Stimulated activated CD4-positive, alpha-beta T cell treated with anti-CD3 and anti-CD28 coated beads, Interleukin-4, amount 100 ng/mL, for 4 hours (primary cell): ENCODE data around the gene GRIA1.

Source experiments
- DNase-seq, 2 experiments: peaks; one replicate each; pipeline ENCODE4 v3.0.0-alpha.2; 2020

The GRIA1 gene

DNA sequence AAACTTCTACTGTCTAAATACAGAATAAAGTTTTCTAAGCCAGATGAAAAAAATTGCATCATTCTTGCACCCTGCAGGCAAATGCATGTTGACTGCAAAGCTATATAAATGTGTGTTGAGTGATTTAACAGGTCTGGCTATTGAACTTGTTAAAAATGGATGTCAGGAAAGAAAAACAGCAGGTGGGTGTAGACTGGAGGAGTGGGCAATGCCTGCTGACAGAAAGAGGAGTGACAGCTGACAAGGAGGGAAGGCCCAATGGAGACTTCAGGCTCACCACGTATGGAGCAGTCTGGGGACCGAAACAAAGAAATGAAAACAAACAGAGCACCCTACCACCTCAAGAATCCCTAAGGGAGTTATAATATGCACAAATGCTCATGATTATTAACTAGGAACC is 127.8 kb downstream of the GRIA1 start:
- DNase-seq = no peak

- DNase-seq = no peak
Measured at GRCh38 chr5:153618867-153619266, 128.4 kb downstream of the GRIA1 start.

- no peak for DNase-seq
Measured at GRCh38 chr5:153619771-153620170, 129.3 kb downstream of the GRIA1 start.

DNA sequence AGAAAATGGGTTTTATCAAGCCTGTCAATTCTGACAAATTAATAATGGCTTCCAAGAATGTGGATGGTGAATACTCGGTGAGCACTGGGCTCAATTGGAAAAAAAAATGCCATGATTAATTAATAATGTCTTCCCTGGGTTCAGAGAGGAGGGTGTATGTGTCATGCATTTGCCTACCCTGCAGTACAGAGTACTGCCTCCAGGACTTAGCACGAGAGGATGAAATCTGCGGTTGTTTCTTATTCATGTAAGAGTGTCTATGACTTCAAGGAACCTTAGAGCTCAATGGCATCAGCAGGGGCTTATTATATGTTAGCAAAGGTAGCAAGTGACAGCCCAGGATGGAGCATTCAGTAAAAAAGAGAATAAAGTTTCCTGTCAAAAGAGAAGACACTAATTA is 132.7 kb downstream of the GRIA1 start:
- no peak for DNase-seq

GRCh38 chr5:153623751-153624450 is 133.4 kb downstream of the GRIA1 start:
- no peak for DNase-seq

DNA sequence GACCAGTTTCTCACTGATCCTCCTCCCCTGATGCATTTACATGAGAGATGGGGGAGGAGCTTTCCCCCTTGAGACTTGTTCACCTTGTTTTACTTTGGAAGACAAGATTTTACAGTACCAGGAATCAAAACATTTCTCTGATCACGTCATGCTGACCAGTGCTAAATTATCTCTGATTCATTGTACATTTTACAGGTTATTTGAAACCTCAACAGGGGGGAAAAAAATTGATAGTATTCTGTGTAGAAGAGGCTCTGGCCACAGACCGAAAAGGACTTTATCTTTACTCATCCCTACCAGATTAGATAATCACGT is 133.9 kb downstream of the GRIA1 start:
- DNase-seq = no peak

- DNase-seq = no peak
Measured at GRCh38 chr5:153625826-153626354, 135.4 kb downstream of the GRIA1 start.

DNA sequence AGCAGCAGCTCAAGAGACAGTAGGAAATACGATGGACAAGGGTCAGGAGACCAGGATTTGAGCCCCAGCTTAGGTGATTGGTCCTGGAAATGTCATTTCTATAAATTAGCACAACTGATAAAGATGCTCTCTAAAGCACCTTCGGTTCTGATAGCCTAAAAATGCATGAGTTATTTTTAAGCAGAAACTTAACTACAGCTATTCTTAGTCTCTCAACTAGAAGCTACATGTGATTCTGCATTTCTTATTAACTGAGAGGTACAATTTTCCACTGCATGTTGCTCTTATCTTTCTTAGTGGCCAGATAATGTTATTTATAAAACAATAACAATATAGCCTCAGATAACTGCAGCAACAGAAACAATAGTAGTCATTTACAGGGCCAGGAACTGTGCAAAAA is 136.4 kb downstream of the GRIA1 start:
- no peak for DNase-seq

DNA sequence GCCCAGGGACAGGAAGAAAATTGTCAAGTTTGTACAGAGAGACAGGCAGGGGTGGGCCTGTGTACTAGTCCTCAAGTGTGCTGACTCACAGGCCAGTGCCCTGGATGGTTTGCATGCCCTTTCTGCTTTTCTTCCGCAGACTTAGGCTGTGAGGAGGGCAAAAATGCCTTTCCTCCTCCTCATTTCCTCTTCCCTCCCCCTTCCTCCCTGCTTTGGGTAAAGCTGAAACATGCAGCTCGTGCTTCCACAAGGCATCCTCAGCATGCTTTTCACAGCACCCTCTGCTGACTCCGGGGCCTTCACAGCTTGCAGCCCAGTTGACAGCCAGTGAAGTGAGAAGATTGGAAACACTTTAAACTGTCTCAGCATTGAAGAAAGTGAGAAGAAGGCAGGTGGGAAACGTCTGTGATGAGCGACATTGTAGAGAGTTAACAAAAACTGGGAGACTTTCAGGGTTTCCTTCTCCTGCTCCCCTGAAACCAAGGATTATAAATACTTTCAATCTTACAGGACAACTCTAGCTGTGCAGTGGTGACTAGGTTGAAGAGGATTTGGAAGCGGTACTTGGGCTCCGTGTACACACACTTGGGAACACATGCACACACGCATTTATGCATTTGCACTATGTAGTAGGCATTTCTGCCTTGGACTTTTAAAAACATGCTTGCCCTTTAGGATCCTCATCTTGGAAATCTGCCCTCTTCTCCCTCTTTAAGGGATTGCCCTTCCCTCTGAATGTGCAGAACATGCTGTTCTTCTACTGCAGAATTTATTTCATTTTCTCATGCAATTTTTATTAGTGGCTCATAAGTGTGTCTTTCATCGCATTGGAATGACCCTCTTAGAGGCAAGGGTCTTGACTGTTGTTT is 138.8 kb downstream of the GRIA1 start:
- no peak for DNase-seq

GRCh38 chr5:153630546-153630945 is 140.1 kb downstream of the GRIA1 start:
- no peak for DNase-seq

GRCh38 chr5:153632748-153633290 is 142.3 kb downstream of the GRIA1 start:
- no peak for DNase-seq

DNA sequence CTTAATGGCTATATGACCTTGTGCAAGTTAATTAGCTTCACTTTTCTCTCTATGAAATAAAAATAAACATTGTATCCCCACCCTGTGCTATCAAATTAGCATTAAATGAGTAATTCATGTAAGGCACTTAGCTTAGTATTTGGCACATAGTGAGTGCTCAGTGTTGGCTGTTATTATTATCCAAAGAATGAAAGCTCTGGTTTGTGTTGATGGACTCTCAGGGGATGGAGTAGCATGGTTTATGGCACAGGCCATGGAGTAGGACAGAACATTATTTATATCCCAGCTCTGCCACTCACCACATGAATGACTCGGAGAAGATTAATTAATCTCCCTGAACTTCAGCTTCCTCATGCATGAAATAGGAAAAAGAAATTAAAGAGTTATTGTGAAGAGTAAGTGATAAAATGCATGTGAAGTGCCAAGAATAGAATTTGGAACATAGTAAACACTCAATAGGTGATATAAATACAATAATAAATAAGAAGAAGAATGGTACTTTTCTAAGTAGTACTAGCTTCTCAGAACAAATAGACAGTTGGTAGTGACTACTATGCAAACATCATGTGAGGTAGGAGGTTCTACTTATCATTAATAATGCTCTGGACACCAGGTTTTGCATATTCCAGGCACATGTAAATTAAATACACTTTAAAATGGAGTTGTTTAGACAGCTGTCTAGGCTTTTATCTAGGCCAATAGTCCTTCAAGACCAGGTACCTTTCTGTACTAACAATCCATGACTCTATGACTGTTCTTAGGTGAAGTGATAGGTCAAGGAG is 146.4 kb downstream of the GRIA1 start:
- no peak for DNase-seq

DNA sequence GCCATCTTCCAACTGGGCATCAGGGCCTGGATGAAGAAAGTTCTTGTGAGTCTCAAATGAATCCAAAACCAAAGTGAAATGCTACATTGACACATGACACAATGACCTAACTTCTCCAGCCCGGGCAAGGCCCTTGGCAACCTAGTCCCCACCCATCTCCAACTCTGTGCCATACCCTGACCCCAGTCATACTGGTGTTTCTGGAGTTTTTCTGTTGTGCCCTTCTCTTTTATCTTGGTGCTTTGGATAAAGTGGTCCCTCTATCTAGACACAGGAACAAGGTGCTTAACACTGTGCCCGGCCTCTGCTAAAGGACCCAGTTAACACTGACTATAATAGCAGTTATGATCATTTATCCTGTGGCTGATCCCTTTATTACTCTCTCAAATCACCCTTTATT is 149.8 kb downstream of the GRIA1 start:
- no peak for DNase-seq

GRCh38 chr5:153641183-153641688 is 150.8 kb downstream of the GRIA1 start:
- no peak for DNase-seq

DNA sequence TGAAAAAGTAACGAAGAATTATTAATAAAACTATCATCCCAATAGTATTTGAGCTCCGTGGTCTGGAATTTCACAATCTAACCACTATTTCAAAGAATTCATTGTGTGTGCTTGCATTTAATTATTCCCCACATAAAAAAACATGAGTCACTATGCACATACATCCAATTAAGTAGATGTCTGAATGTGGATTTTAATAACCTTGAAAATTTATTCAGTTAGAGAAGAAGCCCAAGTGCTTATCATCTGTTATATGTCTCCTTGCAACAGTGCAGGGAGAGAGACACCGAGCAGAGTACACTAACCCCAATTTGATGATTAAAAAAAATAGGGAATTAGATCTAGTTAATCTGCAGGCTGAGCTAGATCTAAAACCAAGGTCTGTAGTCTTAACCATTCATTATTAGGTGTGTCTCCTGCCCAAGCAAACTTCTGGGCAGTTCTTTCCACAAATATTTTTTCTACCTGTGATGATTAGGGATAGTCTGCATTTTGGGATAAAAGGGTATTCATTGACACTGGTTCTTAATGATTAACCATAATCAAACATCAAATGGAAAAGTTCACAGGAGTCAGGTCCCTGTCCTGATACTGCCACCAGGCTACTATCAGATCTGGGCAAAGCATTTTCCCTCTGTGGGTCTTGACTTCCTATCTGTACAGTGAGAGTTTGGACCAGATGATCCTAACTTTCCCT is 164.2 kb downstream of the GRIA1 start:
- DNase-seq = no peak

- no peak for DNase-seq
Measured at GRCh38 chr5:153655201-153655510, 164.7 kb downstream of the GRIA1 start.

DNA sequence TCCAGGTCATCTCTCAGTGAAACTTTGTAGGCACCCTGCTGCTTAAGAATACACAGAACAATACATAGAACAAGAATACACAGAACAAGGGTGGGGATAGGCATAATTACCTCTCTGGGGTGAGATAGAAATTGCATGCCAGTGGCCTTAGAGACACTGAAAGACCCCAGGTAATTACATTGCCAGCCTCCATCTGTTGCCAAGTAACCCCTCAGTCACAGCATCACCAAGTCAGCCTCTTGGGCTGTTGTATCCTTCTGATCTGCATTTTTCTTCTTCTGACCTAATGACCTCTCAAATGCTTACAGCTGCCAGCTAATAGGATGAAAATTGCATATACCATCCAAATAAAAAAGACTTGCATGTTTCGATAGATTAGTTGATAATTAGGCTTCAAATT is 167.7 kb downstream of the GRIA1 start:
- DNase-seq = no peak

- no peak for DNase-seq
Measured at GRCh38 chr5:153658606-153659005, 168.1 kb downstream of the GRIA1 start.

DNA sequence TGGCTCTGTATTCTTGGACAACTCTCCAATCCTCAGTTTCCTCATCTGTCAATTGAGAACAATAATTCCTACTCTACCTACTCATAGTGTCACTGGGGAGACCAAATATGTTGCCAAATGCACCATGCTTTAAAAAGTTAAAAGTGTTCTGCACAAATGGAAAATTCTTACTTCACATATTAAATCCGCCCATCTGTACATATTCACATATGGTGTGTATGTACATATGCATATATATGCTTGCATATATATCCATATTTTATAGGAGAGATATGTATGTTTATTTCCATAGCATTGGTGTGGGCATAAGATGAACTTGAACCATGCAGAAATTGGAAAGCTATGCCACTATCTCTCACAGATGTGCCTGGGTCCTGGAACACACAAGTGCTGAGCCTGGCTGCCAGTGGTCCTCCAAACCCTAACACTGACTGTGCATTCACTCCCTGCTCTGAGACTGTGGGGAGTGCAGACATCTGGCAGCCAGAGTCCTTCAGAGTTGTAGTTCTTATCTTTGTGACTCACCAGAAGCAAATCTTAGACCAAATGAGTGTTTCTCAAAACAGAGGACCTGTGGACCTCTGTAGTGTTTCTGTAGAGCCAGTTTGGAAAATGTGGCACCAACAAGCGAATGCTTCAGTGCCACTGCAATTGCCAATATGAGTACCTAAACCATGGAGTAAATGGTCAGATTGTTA is 168.7 kb downstream of the GRIA1 start:
- DNase-seq = no peak

DNA sequence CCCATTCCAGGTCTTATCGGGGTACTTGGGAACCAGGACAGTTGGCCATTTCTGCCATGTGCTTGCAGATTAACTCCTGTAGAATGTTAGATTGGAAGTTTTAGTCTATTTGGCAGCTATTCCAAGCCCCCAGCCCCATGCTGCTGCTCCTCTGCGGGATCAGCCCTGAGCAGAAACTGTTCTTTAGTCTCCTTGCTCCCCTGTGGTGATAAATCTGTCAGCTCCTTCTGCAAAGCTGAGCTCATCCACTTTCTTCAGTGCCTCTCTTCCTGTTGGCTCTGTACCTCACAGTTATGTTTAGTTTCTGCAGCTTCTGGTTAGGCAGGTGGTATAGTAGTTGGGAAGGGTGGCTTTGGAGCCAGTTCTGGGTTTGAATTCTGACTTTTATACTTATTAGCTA is 170.4 kb downstream of the GRIA1 start:
- no peak for DNase-seq

GRCh38 chr5:153661897-153662296 is 171.4 kb downstream of the GRIA1 start:
- DNase-seq = no peak

DNA sequence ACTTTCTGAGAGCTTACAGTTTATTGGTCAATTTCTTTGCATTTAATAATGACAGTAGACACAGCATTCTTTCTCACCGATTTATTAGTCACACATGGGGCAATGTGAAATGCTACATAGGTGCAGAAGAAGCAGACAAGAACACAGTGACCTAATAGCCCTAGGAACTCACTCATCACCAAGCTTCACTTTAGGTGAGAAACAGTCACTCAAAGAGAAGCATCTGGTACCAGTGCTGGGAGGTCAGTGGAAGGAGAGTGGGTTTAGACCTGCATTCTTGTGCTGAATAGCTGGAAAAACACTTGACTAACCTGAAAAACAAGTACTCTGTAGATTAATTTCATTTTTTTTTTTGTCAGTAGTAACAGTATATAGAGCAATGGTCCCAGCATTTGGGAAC is 179.6 kb downstream of the GRIA1 start:
- DNase-seq = no peak
